Measurements from ENCODE around the gene JAM3.
"Not testable (repeated sequence)": the region's sequence is repeated elsewhere in the genome, so short reads cannot be mapped to it uniquely, and the experiment has no call there.

JAM3 gene

DNA sequence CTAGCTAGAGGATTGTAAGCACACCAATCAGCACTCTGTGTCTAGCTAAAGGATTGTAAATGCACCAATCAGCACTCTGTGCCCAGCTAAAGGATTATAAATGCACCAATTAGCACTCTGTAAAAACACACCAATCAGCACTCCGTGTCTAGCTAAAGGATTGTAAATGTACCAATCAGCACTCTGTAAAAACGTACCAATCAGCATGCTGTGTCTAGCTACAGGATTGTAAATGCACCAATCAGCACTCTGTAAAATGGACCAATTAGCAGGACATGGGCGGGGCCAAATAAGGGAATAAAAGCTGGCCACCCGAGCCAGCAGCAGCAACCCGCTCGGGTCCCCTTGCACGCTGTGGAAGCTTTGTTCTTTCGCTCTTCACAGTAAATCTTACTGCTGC, 119.2 kb downstream of the JAM3 start:
- not testable (repeated sequence) for DNase-seq (ENCODE audit: low read depth)

DNA sequence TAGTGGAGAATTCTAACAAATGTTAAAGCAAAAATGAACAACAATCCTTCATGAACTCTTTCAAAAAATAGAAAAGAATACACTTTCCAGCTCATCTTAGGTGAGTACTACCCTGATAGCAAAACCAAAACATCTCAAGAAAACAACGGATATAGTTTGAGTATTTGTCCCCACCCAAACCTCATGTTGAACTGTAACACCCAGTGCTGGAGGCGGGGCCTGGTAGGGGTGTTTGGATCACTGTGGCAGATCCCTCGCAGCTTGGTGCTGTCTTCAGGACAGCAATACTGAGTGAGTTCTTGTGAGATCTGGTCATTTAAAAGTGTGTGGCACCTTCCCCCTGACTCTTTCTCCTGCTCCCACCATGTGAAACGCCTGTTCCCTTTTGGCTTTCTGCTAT, 127.9 kb downstream of the JAM3 start:
- no peak for DNase-seq (ENCODE audit: low read depth)

DNA sequence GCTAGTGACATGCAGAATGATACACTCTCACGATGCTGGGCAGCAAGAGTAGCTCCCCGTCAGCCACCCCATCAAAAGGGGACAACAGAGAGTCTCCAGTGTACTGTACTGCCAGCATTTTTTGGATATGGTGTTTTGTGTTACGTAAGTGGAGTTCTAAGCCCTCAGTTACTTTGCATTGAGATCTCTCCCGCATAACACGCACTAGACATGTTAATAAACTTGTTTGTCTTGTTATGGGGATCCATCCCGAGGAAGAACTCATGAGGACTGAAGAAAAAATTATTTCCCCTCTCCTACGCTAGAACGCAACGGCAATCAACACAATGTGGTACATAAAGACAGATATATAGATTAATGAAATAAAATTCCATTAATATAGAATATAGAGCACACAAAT, 130.7 kb downstream of the JAM3 start:
- no peak for DNase-seq (ENCODE audit: low read depth)

DNA sequence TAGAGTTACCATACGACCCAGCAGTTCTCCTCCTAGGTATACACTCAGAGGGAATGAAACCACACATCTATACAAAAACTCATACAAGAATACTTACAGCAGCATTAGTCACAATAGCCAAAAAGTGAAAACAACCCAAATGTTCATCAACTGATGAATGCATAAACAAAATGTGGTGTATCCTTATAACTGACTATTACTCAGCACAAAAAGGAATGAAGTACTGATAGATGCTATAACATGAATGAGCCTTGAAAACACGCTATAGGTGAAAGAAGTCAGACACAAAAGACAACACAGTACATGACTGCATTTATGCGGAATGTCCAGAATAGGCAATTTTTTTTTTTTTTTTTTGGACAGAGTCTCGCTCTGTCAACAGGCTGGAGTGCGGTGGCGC, 131.8 kb downstream of the JAM3 start:
- no peak for DNase-seq (ENCODE audit: low read depth)
